COLO668 (cell line): ENCODE measurements around the gene SCAF1.
"Not testable (repeated sequence)": the region's sequence is repeated elsewhere in the genome, so short reads cannot be mapped to it uniquely, and the experiment has no call there.

Experiments
- DNase-seq: peaks from one replicate; lab custom pipeline; 2025; ENCODE audit not compliant: unreplicated experiment; lab: John Stamatoyannopoulos, UW

SCAF1 gene

GRCh38 chr19:49613374-49613773 is 28.6 kb upstream of the SCAF1 start:
- no peak for DNase-seq

- DNase-seq = no peak
These were observed 27.7 kb upstream of the SCAF1 start for GRCh38 chr19:49614096-49614833.

- DNase-seq = no peak
These were observed 26.1 kb upstream of the SCAF1 start for GRCh38 chr19:49615861-49616260.

GRCh38 chr19:49616532-49616931 is 25.5 kb upstream of the SCAF1 start:
- no peak for DNase-seq

GRCh38 chr19:49616945-49617344 is 25.1 kb upstream of the SCAF1 start:
- DNase-seq = no peak

- not testable (repeated sequence) for DNase-seq
These were observed 24.1 kb upstream of the SCAF1 start for GRCh38 chr19:49617860-49618259.

GRCh38 chr19:49624967-49625910 is 16.8 kb upstream of the SCAF1 start:
- no peak for DNase-seq

GRCh38 chr19:49626226-49626625 is 15.8 kb upstream of the SCAF1 start:
- DNase-seq = no peak

- no peak for DNase-seq
These were observed 12.3 kb upstream of the SCAF1 start for GRCh38 chr19:49629659-49630058.

GRCh38 chr19:49631014-49631588 is 10.9 kb upstream of the SCAF1 start:
- no peak for DNase-seq

- no peak for DNase-seq
These were observed 10.3 kb upstream of the SCAF1 start for GRCh38 chr19:49631610-49632192.

GRCh38 chr19:49632576-49632975 is 9.4 kb upstream of the SCAF1 start:
- no peak for DNase-seq

- not testable (repeated sequence) for DNase-seq
These were observed 8.7 kb upstream of the SCAF1 start for GRCh38 chr19:49633273-49633672.

GRCh38 chr19:49635530-49636232 is 6.3 kb upstream of the SCAF1 start:
- DNase-seq = peak; percentile 17

- DNase-seq = no peak
These were observed 5.6 kb upstream of the SCAF1 start for GRCh38 chr19:49636233-49636932.

GRCh38 chr19:49637821-49638738 is 3.9 kb upstream of the SCAF1 start:
- no peak for DNase-seq

- DNase-seq = no peak
These were observed 2.5 kb upstream of the SCAF1 start for GRCh38 chr19:49639401-49640112.

GRCh38 chr19:49640113-49640898 is 1.7 kb upstream of the SCAF1 start, which contains the start of gene RRAS:
Gene RRAS, minus strand, starts transcription at chr19:49640143. Its CDS starts 45 bp downstream, at chr19:49640098.
- DNase-seq = peak; percentile 99
